ENCODE measurements around the gene PPFIA3. TPM values are rescaled to one million over a fixed set of nuclear protein-coding genes. Genes with fewer than 3 reads are reported as not detected.

Gene PPFIA3
- total and polyA plus RNA-seq, 2 of the 8 experiments (the other 6 are each of a cell fraction or from before 2014, with no cell fraction given) = 15.9 to 25.3 TPM

DNA sequence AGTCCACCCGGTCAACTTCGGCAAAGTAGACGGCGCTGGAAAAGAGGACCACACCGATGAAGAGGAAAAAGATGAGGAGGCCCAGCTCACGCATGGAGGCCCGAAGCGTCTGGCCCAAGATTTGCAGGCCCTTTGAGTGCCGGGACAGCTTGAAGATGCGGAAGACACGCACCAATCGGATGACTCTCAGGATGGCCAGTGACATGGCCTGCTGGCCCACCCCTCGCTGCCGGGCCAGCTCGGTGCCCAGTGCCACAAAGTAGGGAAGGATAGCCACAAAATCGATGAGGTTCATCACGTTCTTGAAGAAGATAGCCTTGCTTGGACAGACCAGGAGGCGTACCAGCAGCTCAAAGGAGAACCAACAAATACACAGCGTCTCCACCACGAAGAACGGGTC lies 48.9 kb upstream of the PPFIA3 start:
- no peak for FAIRE-seq

More for the DNA sequence above, 48.9 kb upstream of the PPFIA3 start:
- Histone ChIP-seq H2BK20ac (ENCODE audit: low read length) (no peak overlapping the region), H2BK15ac (ENCODE audit: low read length) (no peak overlapping the region), H4K8ac (ENCODE audit: extremely low read depth, insufficient read depth, low read length) (no peak overlapping the region; the same call in 1 of the 2 replicates), H3K23ac (ENCODE audit: insufficient read length) (no peak overlapping the region), H2BK12ac (ENCODE audit: low read depth, low read length) (no peak overlapping the region), H2AFZ (ENCODE audit: low read length) (no peak overlapping the region), H4K20me1 (replicated peaks in 1 of 2; ENCODE audit: control insufficient read depth in 1 of 2, insufficient read depth in 2 of 2, low read length in 2 of 2) (no peaks in the 10 kb centered on the region), H4K91ac (replicated peaks; ENCODE audit: insufficient read length, low read length) (no peak overlapping the region), H3K9ac (replicated peaks in 1 of 4; ENCODE audit: extremely low read depth in 1 of 4, low read depth in 3 of 4, low read length in 3 of 4) (no peak overlapping the region), H3K4me2 (ENCODE audit: insufficient read depth in 1 of 2, low read depth in 2 of 2, low read length in 2 of 2) (no peak overlapping the region), H3K14ac (ENCODE audit: insufficient read length) (no peak overlapping the region), H3K9me3 (ENCODE audit: insufficient read depth in 2 of 2, low read depth in 1 of 2, low read length in 1 of 2) (peaks cover 0 to 5% of the 10 kb centered on the region in 2 experiments; a peak in 1 of 4 replicates), H2BK5ac (ENCODE audit: low read depth, low read length) (no peak overlapping the region), H3K79me1 (ENCODE audit: low read depth, low read length) (no peaks in the 10 kb centered on the region), H3K23me2 (ENCODE audit: low read depth, low read length) (peaks cover 4% of the 10 kb centered on the region), H3K56ac (replicated peaks; ENCODE audit: insufficient read length, low read depth, low read length) (no peak overlapping the region), H2AK5ac (ENCODE audit: low read depth, low read length) (no peak overlapping the region), H3K4me3 (ENCODE audit: extremely low read depth in 1 of 4, insufficient read depth in 2 of 4, low read depth in 3 of 4, low read length in 4 of 4) (no peak overlapping the region), H3K18ac (ENCODE audit: extremely low read depth, low read length) (no peak overlapping the region), H3K36me3 (ENCODE audit: control insufficient read depth in 2 of 4, insufficient read depth in 4 of 4, low read length in 3 of 4) (peaks cover 0 to 4% (median 0%) of the 10 kb centered on the region in 4 experiments; a peak in 1 of 8 replicates), H3K27ac (ENCODE audit: low read depth, low read length) (no peak overlapping the region), H3K27me3 (replicated peaks in 1 of 4; ENCODE audit: control insufficient read depth in 3 of 4, extremely low read depth in 1 of 4, insufficient read depth in 3 of 4, low read length in 3 of 4) (peaks cover 26 to 78% (median 68%) of the 10 kb centered on the region in 4 experiments), H3K4me1 (replicated peaks in 1 of 4; ENCODE audit: control insufficient read depth in 3 of 4, insufficient read depth in 4 of 4, low read length in 3 of 4) (peaks cover 0 to 10% (median 7%) of the 10 kb centered on the region in 4 experiments; a peak in 6 of 7 replicates), H2BK120ac (replicated peaks; ENCODE audit: low read depth, low read length) (no peak overlapping the region), H3K79me2 (ENCODE audit: control insufficient read depth in 1 of 2, insufficient read depth in 2 of 2, low read length in 2 of 2) (no peaks in the 10 kb centered on the region), H4K5ac (ENCODE audit: insufficient read length, low read depth, low read length) (no peak overlapping the region), H3K4ac (replicated peaks; ENCODE audit: insufficient read length, low read depth, low read length) (no peak overlapping the region)
- CTCF ChIA-PET (ENCODE audit: partially characterized antibody) = interaction anchor here (0.5 to 2.2 kb wide), 8 partner anchors 12 to 228 kb away, joined by 3 to 11 read pairs (median 4); partner anchors contain the start of genes CGB2, CGB7 and GYS1
- 93% methylated on average over 21 of the region's 21 CpGs; no CpG with 5 or more reads in 1 of the 2 experiments for WGBS, 2 experiments (ENCODE audit: extremely low coverage in 1 of 2, insufficient coverage in 1 of 2, insufficient read length in 1 of 2, insufficient replicate concordance in 2 of 2, low coverage in 1 of 2, low lambda C conversion rate in 2 of 2, missing lambda C conversion rate in 1 of 2)
- no peak for TF ChIP-seq EZH2 (IDR thresholded peaks at IDR 0.05; ENCODE audit: low read depth, low read length, severe bottlenecking)
- no peak for TF ChIP-seq CTBP2 (IDR thresholded peaks at IDR 0.05; ENCODE audit: borderline replicate concordance, insufficient read depth, insufficient read length, low read length)
- no peak for TF ChIP-seq SP2 (IDR thresholded peaks at IDR 0.05; ENCODE audit: low read length)
- TF ChIP-seq EP300 (IDR thresholded peaks at IDR 0.05; ENCODE audit: borderline replicate concordance in 1 of 2, low read depth in 2 of 2, low read length in 2 of 2) = no peak
- no peak for TF ChIP-seq KDM1A (IDR thresholded peaks at IDR 0.05; ENCODE audit: borderline replicate concordance, low read length)
- TF ChIP-seq PHF8 (conservative IDR thresholded peaks at IDR 0.05; ENCODE audit: low read depth, low read length) = no peak
- TF ChIP-seq NRF1 (IDR thresholded peaks at IDR 0.05; ENCODE audit: low read depth, low read length) = no peak
- no peak for TF ChIP-seq KDM4A (IDR thresholded peaks at IDR 0.05; ENCODE audit: low read depth, low read length, severe bottlenecking)
- POLR2A ChIA-PET (ENCODE audit: partially characterized antibody) = interaction anchor here (0.6 to 1.4 kb wide), 3 partner anchors 12 to 198 kb away, joined by 3 to 4 read pairs (median 3); partner anchors contain the start of gene PPP1R15A
- DNase-seq (ENCODE audit: low read depth in 1 of 2, low spot score in 2 of 2) = no peak

Measured in H1 (cell line).